Measurements from ENCODE around the gene ARID3A.

DNA sequence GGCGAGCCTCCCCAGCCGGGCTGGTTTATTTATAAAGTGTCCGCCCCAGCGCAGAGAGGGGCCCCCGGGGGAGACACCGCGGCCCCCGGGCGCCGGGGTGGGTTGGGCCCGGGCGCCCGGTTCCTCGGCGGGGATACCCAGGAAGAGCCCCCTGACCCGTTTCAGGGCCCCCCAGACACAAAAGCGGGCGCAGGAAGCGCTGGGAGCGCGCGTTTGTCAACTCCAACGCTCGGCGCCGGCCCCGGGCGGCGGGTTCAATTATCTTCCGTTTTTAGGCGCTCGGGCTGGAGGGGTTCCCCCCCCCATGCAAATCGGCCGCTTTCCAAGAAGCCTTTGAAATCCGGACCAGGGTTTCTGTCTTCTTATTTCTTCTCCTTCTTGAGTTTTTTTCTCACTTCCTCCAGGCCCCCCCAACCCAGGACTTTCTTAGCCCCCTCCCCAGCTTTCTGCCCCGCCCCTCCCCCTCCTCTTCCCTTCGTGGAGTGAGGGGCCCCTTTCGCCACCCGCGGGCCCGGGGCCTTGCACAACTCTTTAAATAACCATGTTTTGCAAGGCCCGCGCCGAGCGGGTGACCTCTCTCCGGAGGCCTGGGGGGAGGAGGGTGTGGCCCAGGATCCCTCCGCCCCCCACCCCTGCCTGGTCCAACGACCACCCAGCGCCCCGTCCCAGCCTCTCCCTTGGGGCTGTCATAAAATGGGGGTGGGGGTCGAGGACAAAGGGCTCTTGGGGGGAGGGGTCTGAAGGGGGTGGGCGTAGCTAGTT lies 935 bp downstream of the ARID3A start:
- TF ChIP-seq, protein P1, sequence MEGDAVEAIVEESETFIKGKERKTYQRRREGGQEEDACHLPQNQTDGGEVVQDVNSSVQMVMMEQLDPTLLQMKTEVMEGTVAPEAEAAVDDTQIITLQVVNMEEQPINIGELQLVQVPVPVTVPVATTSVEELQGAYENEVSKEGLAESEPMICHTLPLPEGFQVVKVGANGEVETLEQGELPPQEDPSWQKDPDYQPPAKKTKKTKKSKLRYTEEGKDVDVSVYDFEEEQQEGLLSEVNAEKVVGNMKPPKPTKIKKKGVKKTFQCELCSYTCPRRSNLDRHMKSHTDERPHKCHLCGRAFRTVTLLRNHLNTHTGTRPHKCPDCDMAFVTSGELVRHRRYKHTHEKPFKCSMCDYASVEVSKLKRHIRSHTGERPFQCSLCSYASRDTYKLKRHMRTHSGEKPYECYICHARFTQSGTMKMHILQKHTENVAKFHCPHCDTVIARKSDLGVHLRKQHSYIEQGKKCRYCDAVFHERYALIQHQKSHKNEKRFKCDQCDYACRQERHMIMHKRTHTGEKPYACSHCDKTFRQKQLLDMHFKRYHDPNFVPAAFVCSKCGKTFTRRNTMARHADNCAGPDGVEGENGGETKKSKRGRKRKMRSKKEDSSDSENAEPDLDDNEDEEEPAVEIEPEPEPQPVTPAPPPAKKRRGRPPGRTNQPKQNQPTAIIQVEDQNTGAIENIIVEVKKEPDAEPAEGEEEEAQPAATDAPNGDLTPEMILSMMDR (conservative IDR thresholded peaks at IDR 0.05; ENCODE audit: low read length) = no peak
- no peak for TF ChIP-seq EZH2phosphoT487 (IDR thresholded peaks at IDR 0.05; ENCODE audit: borderline replicate concordance, low read depth, low read length)
